HFFc6 (cell line): ENCODE measurements around the gene MDH1. TPM values are rescaled to one million over a fixed set of nuclear protein-coding genes. Genes with fewer than 3 reads are reported as not detected.
"Not testable (repeated sequence)": the region's sequence is repeated elsewhere in the genome, so short reads cannot be mapped to it uniquely, and the experiment has no call there.

ENCODE experiments used
- DNase-seq: peaks from one replicate; pipeline ENCODE4 v3.0.0-alpha.2; 2018
- H3K27ac Mint-ChIP-seq: 2 replicates; pipeline ENCODE4 v1.8.0; 2020; ENCODE audit warnings: mild to moderate bottlenecking, mixed read lengths
- H3K27me3 Mint-ChIP-seq: 2 replicates; pipeline ENCODE4 v1.8.0; 2021; ENCODE audit warnings: mild to moderate bottlenecking, moderate library complexity, mixed read lengths; ENCODE audit not compliant: insufficient read depth
- H3K36me3 Mint-ChIP-seq: 2 replicates; pipeline ENCODE4 v1.8.0; 2021; ENCODE audit warnings: low read depth, mixed read lengths
- H3K4me1 Mint-ChIP-seq: 2 replicates; pipeline ENCODE4 v1.8.0; 2020; ENCODE audit warnings: low read depth, mixed read lengths
- H3K4me3 Mint-ChIP-seq: 2 replicates; pipeline ENCODE4 v1.8.0; 2020; ENCODE audit warnings: mild to moderate bottlenecking, moderate library complexity, mixed read lengths
- H3K9me3 Mint-ChIP-seq: 2 replicates; pipeline ENCODE4 v1.8.0; 2020; ENCODE audit warnings: mild to moderate bottlenecking, mixed read lengths
- total RNA-seq, 6 experiments: library from RNA; stranded (reverse); fragmentation: NEBNext Ultra II Directional; extraction: Animal tissue kit (Norgen Biotek cat#: 25700); gene quantifications; 2 replicates in 1 of 6; 3 replicates in 5 of 6; pipeline ENCODE4 v1.2.3, GENCODE V29; 2021
- TF ChIP-seq, protein P1 (sequence below): fragments of 200-600 bp; sonication (generic); IDR thresholded peaks from 2 replicates; pipeline ENCODE4 v1.5.0; 2021; ENCODE audit warnings: antibody characterized with exemption, mild to moderate bottlenecking

MDH1 gene
- total RNA-seq, 6 experiments from 2014 or later = 152 to 175 (median 168) TPM

DNA sequence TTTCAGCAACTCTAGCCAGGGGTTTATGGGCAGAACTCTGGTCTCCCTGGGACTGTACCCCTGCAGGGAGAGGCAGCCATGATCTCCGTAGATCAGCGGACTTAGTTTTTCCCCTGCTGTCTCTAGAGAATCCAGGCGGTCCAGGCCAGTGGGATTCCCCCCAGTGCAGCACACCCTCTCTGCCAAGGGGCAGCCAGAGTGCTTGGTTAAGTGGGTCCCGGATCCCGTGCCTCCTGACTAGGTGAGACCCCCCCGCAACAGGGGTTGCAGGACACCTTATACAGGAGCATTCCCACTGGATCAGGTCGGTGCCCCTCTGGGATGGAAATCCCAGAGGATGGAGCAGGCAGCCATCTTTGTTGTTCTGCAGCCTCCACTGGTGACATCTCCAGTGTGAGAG is 33.5 kb upstream of the MDH1 start:
- H3K4me3 Mint-ChIP-seq = no peak overlapping the region
- peaks cover 29% of the 10 kb centered on the region for H3K36me3 Mint-ChIP-seq
- no peaks in the 10 kb centered on the region for H3K27me3 Mint-ChIP-seq

DNA sequence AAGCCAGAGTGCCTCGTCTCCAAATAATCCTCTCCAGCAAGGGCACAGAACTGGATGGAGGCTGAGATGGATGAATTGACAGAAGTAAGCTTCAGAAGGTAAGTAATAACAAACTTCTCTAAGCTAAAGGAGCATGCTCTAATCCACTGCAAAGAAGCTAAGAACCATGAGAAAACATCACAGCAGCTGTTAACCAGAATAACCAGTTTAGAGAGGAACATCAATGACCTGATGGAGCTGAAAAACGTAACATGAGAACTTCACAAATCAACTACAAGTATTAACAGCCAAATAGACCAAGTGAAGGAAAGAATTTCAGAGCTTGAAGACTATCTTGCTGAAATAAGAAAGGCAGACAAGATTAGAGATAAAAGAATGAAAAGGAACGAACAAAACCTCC is 32.8 kb upstream of the MDH1 start:
- H3K27me3 Mint-ChIP-seq = no peaks in the 10 kb centered on the region
- DNase-seq = no peak
- peaks cover 34% of the 10 kb centered on the region for H3K36me3 Mint-ChIP-seq
- peaks cover 23% of the 10 kb centered on the region for H3K9me3 Mint-ChIP-seq
- no peak overlapping the region for H3K27ac Mint-ChIP-seq
- TF ChIP-seq, protein P1, sequence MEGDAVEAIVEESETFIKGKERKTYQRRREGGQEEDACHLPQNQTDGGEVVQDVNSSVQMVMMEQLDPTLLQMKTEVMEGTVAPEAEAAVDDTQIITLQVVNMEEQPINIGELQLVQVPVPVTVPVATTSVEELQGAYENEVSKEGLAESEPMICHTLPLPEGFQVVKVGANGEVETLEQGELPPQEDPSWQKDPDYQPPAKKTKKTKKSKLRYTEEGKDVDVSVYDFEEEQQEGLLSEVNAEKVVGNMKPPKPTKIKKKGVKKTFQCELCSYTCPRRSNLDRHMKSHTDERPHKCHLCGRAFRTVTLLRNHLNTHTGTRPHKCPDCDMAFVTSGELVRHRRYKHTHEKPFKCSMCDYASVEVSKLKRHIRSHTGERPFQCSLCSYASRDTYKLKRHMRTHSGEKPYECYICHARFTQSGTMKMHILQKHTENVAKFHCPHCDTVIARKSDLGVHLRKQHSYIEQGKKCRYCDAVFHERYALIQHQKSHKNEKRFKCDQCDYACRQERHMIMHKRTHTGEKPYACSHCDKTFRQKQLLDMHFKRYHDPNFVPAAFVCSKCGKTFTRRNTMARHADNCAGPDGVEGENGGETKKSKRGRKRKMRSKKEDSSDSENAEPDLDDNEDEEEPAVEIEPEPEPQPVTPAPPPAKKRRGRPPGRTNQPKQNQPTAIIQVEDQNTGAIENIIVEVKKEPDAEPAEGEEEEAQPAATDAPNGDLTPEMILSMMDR = no peak
- H3K4me1 Mint-ChIP-seq = peaks cover 9% of the 10 kb centered on the region; the same call in 1 of the 2 replicates
- no peak overlapping the region for H3K4me3 Mint-ChIP-seq

More for the DNA sequence above, 33.5 kb upstream of the MDH1 start:
- H3K27ac Mint-ChIP-seq = no peak overlapping the region
- DNase-seq = no peak
- TF ChIP-seq, protein P1 = no peak
- H3K4me1 Mint-ChIP-seq = peaks cover 9% of the 10 kb centered on the region; the same call in 1 of the 2 replicates
- H3K9me3 Mint-ChIP-seq = peaks cover 23% of the 10 kb centered on the region

DNA sequence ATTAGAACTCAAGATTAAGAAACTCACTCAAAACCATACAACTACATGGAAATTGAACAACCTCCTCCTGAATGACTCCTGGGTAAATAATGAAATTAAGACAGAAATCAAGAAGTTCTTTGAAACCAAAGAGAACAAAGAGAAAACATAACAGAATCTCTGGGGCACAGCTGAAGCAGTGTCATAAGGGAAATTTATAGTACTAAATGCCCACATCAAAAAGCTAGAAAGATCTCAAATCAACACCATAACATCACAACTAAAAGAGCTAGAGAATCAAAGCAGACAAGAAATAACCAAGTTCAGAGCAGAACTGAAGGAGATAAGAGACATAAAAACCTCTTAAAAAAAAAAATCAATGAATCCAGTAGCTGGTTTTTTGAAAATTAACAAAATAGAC is 30.9 kb upstream of the MDH1 start:
- H3K27me3 Mint-ChIP-seq, H3K4me3 Mint-ChIP-seq, H3K27ac Mint-ChIP-seq, DNase-seq: not testable (repeated sequence)
- peaks cover 42% of the 10 kb centered on the region for H3K36me3 Mint-ChIP-seq
- peaks cover 28% of the 10 kb centered on the region for H3K9me3 Mint-ChIP-seq
- H3K4me1 Mint-ChIP-seq = peaks cover 12% of the 10 kb centered on the region; the same call in 1 of the 2 replicates

DNA sequence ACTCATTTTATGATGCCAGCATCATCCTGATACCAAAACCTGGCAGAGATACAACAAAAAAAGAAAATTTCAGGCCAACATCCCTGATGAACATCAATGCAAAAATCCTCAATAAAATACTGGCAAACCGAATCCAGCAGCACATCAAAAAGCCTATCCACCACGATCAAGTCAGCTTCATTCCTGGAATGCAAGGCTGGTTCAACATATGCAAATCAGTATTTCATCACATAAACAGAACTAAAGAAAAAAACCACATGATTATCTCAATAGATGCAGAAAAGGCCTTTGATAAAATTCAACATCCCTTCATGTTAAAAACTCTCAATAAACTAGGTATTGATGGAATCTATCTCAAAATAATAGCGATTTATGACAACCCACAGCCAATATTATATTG is 29.8 kb upstream of the MDH1 start:
- not testable (repeated sequence) for H3K27me3 Mint-ChIP-seq, H3K27ac Mint-ChIP-seq, H3K4me1 Mint-ChIP-seq, DNase-seq, H3K4me3 Mint-ChIP-seq
- Mint-ChIP-seq H3K36me3 (peaks cover 42% of the 10 kb centered on the region), H3K9me3 (peaks cover 28% of the 10 kb centered on the region)

DNA sequence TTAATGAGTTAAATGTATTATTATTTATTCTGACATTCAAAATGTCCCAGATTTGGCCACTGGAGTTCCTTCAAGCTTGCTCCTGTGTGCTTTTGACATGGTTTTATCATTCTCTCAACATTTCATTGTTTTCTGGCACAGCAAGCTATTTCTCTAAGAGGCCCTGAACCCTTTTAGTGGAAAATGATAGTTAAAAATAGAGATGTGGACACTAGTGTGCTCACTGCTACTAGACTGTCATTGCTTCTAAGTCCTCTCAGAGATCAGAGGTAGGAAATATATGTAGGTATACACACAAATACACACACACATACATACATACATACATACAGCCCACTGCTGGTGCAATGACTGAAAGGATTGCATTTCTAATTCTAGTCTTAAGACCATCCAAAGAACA is 26.0 kb upstream of the MDH1 start:
- Mint-ChIP-seq H3K9me3 (peaks cover 32% of the 10 kb centered on the region), H3K27me3 (peaks cover 1% of the 10 kb centered on the region; the same call in 1 of the 2 replicates), H3K27ac (no peak overlapping the region), H3K36me3 (peaks cover 31% of the 10 kb centered on the region), H3K4me3 (no peak overlapping the region), H3K4me1 (0 out of 2 replicates have a peak, but pooled peaks cover 5% of the 10 kb centered on the region)
- DNase-seq = no peak
- TF ChIP-seq, protein P1 = no peak

DNA sequence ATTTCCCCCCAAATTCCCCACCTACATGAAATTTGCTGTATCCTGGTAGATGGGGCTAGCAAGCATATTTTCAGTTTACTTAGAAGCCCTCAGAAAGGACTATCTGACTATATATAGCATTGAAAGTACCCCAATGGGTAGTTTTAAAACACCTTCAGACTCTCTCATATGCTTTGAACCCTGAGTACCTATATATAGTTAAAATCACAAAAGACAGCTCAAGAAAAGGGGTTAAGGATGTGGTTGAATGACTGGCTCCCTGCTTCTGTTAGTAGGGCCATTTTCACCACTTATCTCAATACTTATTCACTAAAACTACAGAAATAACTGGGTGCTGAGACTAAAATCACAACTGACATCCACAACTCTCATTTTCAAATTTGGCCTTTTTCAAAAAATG is 19.0 kb upstream of the MDH1 start:
- Mint-ChIP-seq H3K9me3 (peaks cover 19% of the 10 kb centered on the region), H3K27ac (no peak overlapping the region), H3K4me1 (no peaks in the 10 kb centered on the region), H3K4me3 (no peak overlapping the region), H3K36me3 (peaks cover 7% of the 10 kb centered on the region), H3K27me3 (peaks cover 1% of the 10 kb centered on the region; the same call in 1 of the 2 replicates)
- TF ChIP-seq, protein P1 = no peak
- no peak for DNase-seq

- TF ChIP-seq, protein P1 = no peak
- Mint-ChIP-seq H3K4me3 (no peak overlapping the region), H3K27me3 (no peaks in the 10 kb centered on the region), H3K9me3 (peaks cover 19% of the 10 kb centered on the region), H3K27ac (no peak overlapping the region), H3K36me3 (peaks cover 7% of the 10 kb centered on the region), H3K4me1 (no peaks in the 10 kb centered on the region)
- DNase-seq = no peak
Measured at GRCh38 chr2:63571291-63571690, 17.5 kb upstream of the MDH1 start.
